Suprapubic skin (tissue), 4 donors: ENCODE results near the gene GRID1. TPM values are rescaled to one million over a fixed set of nuclear protein-coding genes. Genes with fewer than 3 reads are reported as not detected.

Experiments used
- DNase-seq, 2 donors: peaks; one replicate each; pipeline ENCODE4 v3.0.0-alpha.2; 2019; ENCODE audit warnings: low spot score in 2 of 2
- H3K27ac ChIP-seq: fragments of 200-600 bp; sonication (generic); one replicate; pipeline ENCODE4 v1.5.1; 2019
- H3K27me3 ChIP-seq: fragments of 200-600 bp; sonication (generic); one replicate; pipeline ENCODE4 v1.5.1; 2019
- H3K36me3 ChIP-seq: fragments of 200-600 bp; sonication (generic); one replicate; pipeline ENCODE4 v1.5.1; 2019
- H3K4me1 ChIP-seq: fragments of 200-600 bp; sonication (generic); one replicate; pipeline ENCODE4 v1.5.1; 2019
- H3K4me3 ChIP-seq: fragments of 200-600 bp; sonication (generic); one replicate; pipeline ENCODE4 v1.5.1; 2019; ENCODE audit warnings: mild to moderate bottlenecking
- H3K9me3 ChIP-seq: fragments of 200-600 bp; sonication (generic); one replicate; pipeline ENCODE4 v1.5.1; 2019
- CTCF ChIP-seq, 2 donors: fragments of 200-600 bp in 1 of 2; fragments of 450-650 bp in 1 of 2; sonication (generic) in 1 of 2; IDR thresholded peaks; one replicate each; pipeline ENCODE4 v1.5.1; 2016 to 2019; ENCODE audit warnings: antibody characterized with exemption in 2 of 2, mild to moderate bottlenecking in 1 of 2, moderate library complexity in 1 of 2
- EP300 ChIP-seq: sonication (generic); formaldehyde crosslinking; IDR thresholded peaks from one replicate; pipeline ENCODE4 v1.6.1; 2017; ENCODE audit warnings: antibody characterized with exemption
- POLR2A ChIP-seq, 2 donors: fragments of 450-650 bp; IDR thresholded peaks; one replicate each; pipeline ENCODE4 v1.6.1; 2017; ENCODE audit warnings: antibody characterized with exemption in 2 of 2, mild to moderate bottlenecking in 2 of 2, moderate library complexity in 2 of 2
- POLR2AphosphoS5 ChIP-seq, 3 donors: sonication (generic); formaldehyde crosslinking; IDR thresholded peaks; one replicate each; pipeline ENCODE4 v1.6.1; 2017; ENCODE audit warnings: antibody characterized with exemption in 3 of 3
- WGBS: methylation state at CpG from one replicate; pipeline ENCODE4 v1.1.5; 2018; 5-methylcytosine and 5-hydroxymethylcytosine counted together
- total RNA-seq, 4 donors: library from RNA; depleted of rRNA; stranded (reverse); fragments of >200 nt; gene quantifications; one replicate each; pipeline ENCODE4 v1.1.0, GENCODE V29; 2016

Gene GRID1
- total RNA-seq, 4 donors from 2014 or later, result 1.8 to 3.1 (median 2.4) TPM

- Histone ChIP-seq H3K36me3 (no peaks in the 10 kb centered on the region), H3K27me3 (no peaks in the 10 kb centered on the region), H3K4me3 (no peak overlapping the region), H3K9me3 (no peaks in the 10 kb centered on the region), H3K27ac (no peak overlapping the region), H3K4me1 (no peaks in the 10 kb centered on the region)
- WGBS, result 71% methylated on average over 10 of the region's 10 CpGs
- peak in 1 of 2 donors; percentile 65 for DNase-seq
- TF ChIP-seq POLR2AphosphoS5 (IDR thresholded peaks at IDR 0.05), result no peak
- TF ChIP-seq EP300, result no peak
- TF ChIP-seq CTCF (IDR thresholded peaks at IDR 0.05), result no peak
- no peak for TF ChIP-seq POLR2A (IDR thresholded peaks at IDR 0.05)
These were observed 79.3 kb downstream of the GRID1 start for GRCh38 chr10:86287110-86287793.

DNA sequence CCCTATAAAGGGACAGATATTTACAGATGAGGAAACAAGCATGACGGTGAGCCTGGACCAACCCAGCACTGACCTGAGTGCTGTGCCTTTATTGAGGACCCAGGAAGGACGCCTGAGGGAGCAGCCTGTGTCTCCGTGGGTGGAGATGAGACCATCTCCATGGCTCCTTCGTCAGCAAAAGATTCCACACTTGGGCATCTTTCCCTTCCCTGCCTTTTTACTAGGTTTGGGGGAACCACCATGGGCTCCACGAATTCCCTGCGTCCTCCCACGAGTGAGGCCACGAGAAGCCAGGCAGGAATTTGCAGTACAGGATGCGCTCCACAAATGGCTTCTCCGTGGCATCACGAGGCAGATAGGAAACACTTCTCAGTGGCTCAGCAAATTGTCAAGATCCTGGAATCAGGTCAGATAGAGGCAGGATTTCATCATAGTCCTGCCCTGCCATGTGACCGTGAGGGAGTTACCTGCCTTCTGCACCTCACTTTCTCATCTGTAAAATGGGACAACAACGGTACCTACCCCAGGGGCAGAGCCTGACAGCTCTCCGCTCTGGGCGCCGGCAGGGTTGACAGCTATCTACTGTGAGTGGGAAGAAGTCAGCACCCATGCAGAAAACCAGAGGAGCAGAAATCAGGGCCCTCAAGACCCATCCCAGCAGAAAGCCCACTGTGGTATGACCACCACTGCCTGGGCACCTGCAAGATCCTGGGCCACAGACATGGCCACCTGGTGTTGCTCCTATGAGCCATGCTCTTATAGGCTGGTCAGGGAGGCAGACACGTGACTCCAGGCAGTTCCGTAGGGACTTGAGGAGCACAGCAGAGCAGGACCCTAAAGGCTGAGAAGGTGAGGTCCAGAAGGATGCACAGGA, 80.1 kb downstream of the GRID1 start:
- no peaks in the 10 kb centered on the region for H3K4me1 ChIP-seq
- H3K4me3 ChIP-seq, result no peak overlapping the region
- no peaks in the 10 kb centered on the region for H3K9me3 ChIP-seq
- no peak for DNase-seq
- no peaks in the 10 kb centered on the region for H3K36me3 ChIP-seq
- no peaks in the 10 kb centered on the region for H3K27me3 ChIP-seq
- H3K27ac ChIP-seq, result no peak overlapping the region
- WGBS, result 84% methylated on average over 17 of the region's 18 CpGs
- no peak for TF ChIP-seq EP300
- no peak for TF ChIP-seq POLR2AphosphoS5 (IDR thresholded peaks at IDR 0.05)
- no peak for TF ChIP-seq POLR2A (IDR thresholded peaks at IDR 0.05)
- no peak for TF ChIP-seq CTCF (IDR thresholded peaks at IDR 0.05)

DNA sequence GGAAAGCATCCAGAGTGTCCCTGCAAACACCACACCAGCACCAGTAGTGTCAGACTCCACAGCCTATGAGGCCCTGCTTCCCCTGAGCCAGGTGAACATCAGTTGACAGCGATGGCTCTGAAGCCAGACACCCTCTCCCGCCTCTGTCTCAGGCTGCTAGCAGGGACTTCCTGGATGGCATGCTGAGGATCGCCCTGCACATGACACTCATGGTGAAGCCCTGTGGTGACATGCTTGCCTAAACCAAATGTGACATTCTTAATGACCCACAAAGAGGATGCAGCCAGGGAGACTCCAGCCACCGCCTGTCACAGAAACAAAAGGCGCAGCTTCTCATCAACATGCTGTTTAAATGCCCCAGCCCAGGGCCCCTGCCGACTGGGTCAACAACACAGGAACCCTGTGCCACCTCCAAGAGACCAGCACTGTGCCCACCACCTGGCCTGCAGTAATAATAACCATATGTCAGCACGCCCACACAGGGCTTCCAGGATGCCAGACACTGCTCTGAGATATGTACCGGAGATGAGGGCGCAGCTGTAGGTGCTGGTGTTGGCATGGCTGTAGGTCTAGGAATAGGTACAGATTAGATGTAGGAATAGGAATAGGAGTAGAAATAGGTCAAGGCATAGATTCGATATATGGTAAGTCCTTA, 81.3 kb downstream of the GRID1 start:
- no peaks in the 10 kb centered on the region for H3K27me3 ChIP-seq
- H3K4me3 ChIP-seq, result no peak overlapping the region
- 86% methylated on average over 9 of the region's 10 CpGs for WGBS
- TF ChIP-seq EP300 (no peak), CTCF (IDR thresholded peaks at IDR 0.05) (no peak), POLR2A (IDR thresholded peaks at IDR 0.05) (no peak), POLR2AphosphoS5 (IDR thresholded peaks at IDR 0.05) (no peak)
- peak in 1 of 2 donors; percentile 65 for DNase-seq
- peaks cover 3% of the 10 kb centered on the region for H3K9me3 ChIP-seq
- H3K27ac ChIP-seq, result no peak overlapping the region
- no peaks in the 10 kb centered on the region for H3K36me3 ChIP-seq
- H3K4me1 ChIP-seq, result no peaks in the 10 kb centered on the region

GRCh38 chr10:86284355-86285105, 82.1 kb downstream of the GRID1 start:
- Histone ChIP-seq H3K9me3 (peaks cover 9% of the 10 kb centered on the region), H3K36me3 (no peaks in the 10 kb centered on the region), H3K27ac (no peak overlapping the region), H3K27me3 (no peaks in the 10 kb centered on the region), H3K4me1 (no peaks in the 10 kb centered on the region), H3K4me3 (no peak overlapping the region)
- peak in 1 of 2 donors; percentile 74 for DNase-seq
- 67% methylated on average over 9 of the region's 11 CpGs for WGBS
- TF ChIP-seq EP300 (no peak), CTCF (IDR thresholded peaks at IDR 0.05) (no peak), POLR2AphosphoS5 (IDR thresholded peaks at IDR 0.05) (no peak), POLR2A (IDR thresholded peaks at IDR 0.05) (no peak)
